H1 (cell line): ENCODE results near the gene ELMO1. TPM values are rescaled to one million over a fixed set of nuclear protein-coding genes. Genes with fewer than 3 reads are reported as not detected.

Experiments used
- CTCF ChIA-PET: fragments of 300-600 bp; sonication (Branson Sonifier 250); formaldehyde crosslinking; loops from one replicate; lab custom pipeline; 2021; ENCODE audit not compliant: partially characterized antibody; lab: Charles Lee
- POLR2A ChIA-PET: fragments of 300-600 bp; sonication (Branson Sonifier 250); formaldehyde crosslinking; loops from one replicate; lab custom pipeline; 2021; ENCODE audit warnings: inconsistent platforms; ENCODE audit not compliant: partially characterized antibody; lab: Charles Lee
- DNase-seq, 2 experiments: peaks; one replicate each; pipeline versions ENCODE4 v3.0.0 to v3.0.0-alpha.2; 2010 to 2022; ENCODE audit warnings: low spot score in 2 of 2, low read depth in 1 of 2, mixed read lengths in 1 of 2
- FAIRE-seq: peaks from 2 replicates; lab custom pipeline; 2011; peaks lifted over from hg19 to GRCh38; lab: Jason Lieb, UNC
- H2AFZ ChIP-seq: 2 replicates; pipeline ENCODE4 v1.8.1; 2012; ENCODE audit warnings: low read length, inconsistent platforms
- H2AK5ac ChIP-seq: 2 replicates; pipeline ENCODE4 v1.6.1; 2013; ENCODE audit warnings: low read depth, low read length
- H2BK120ac ChIP-seq: replicated peaks from 2 replicates; pipeline ENCODE3; 2013; ENCODE audit warnings: low read depth, low read length, inconsistent platforms
- H2BK12ac ChIP-seq: 2 replicates; pipeline ENCODE4 v1.6.1; 2013; ENCODE audit warnings: low read depth, low read length
- H2BK15ac ChIP-seq: 2 replicates; pipeline ENCODE4 v1.6.1; 2013; ENCODE audit warnings: low read length
- H2BK20ac ChIP-seq: 2 replicates; pipeline ENCODE4 v1.6.1; 2013; ENCODE audit warnings: low read length
- H2BK5ac ChIP-seq: 2 replicates; pipeline ENCODE4 v1.6.1; 2013; ENCODE audit warnings: low read depth, low read length
- H3K14ac ChIP-seq: 2 replicates; pipeline ENCODE4 v1.6.1; 2013; ENCODE audit warnings: inconsistent platforms; ENCODE audit not compliant: insufficient read length
- H3K18ac ChIP-seq: 2 replicates; pipeline ENCODE4 v1.6.1; 2013; ENCODE audit warnings: low read length; ENCODE audit errors: extremely low read depth
- H3K23ac ChIP-seq: 2 replicates; pipeline ENCODE4 v1.6.1; 2013; ENCODE audit warnings: inconsistent platforms; ENCODE audit not compliant: insufficient read length
- H3K23me2 ChIP-seq: 2 replicates; pipeline ENCODE4 v1.6.1; 2013; ENCODE audit warnings: low read depth, low read length
- H3K27ac ChIP-seq: 2 replicates; pipeline ENCODE4 v1.6.1; 2011; ENCODE audit warnings: low read depth, low read length, inconsistent platforms
- H3K27me3 ChIP-seq, 4 experiments: replicated peaks in 1 of 4; 1 replicate in 1 of 4; 2 replicates in 3 of 4; pipeline versions ENCODE4 v1.6.1 to v1.8.1; 2011 to 2013; ENCODE audit warnings: low read length in 3 of 4, mild to moderate bottlenecking in 3 of 4, inconsistent platforms in 2 of 4, mixed read lengths in 2 of 4, moderate library complexity in 1 of 4; ENCODE audit not compliant: control insufficient read depth in 3 of 4, insufficient read depth in 3 of 4; ENCODE audit errors: extremely low read depth in 1 of 4
- H3K36me3 ChIP-seq, 4 experiments: 2 replicates each; pipeline versions ENCODE4 v1.6.1 to v1.8.1; 2011 to 2013; ENCODE audit warnings: mild to moderate bottlenecking in 4 of 4, low read length in 3 of 4, moderate library complexity in 2 of 4, control low read depth in 1 of 4, inconsistent platforms in 1 of 4; ENCODE audit not compliant: insufficient read depth in 4 of 4, control insufficient read depth in 2 of 4
- H3K4ac ChIP-seq: replicated peaks from 2 replicates; pipeline ENCODE3; 2013; ENCODE audit warnings: low read length, low read depth, mixed read lengths, inconsistent platforms; ENCODE audit not compliant: insufficient read length
- H3K4me1 ChIP-seq, 4 experiments: replicated peaks in 1 of 4; 1 replicate in 1 of 4; 2 replicates in 3 of 4; pipeline versions ENCODE4 v1.6.1 to v1.8.1; 2011 to 2013; ENCODE audit warnings: low read length in 3 of 4, inconsistent platforms in 2 of 4, mixed read lengths in 1 of 4; ENCODE audit not compliant: insufficient read depth in 4 of 4, control insufficient read depth in 3 of 4
- H3K4me2 ChIP-seq, 2 experiments: 2 replicates each; pipeline versions ENCODE4 v1.6.1 to v1.8.1; 2011 to 2013; ENCODE audit warnings: low read depth in 2 of 2, low read length in 2 of 2, control low read depth in 1 of 2, inconsistent platforms in 1 of 2, mild to moderate bottlenecking in 1 of 2; ENCODE audit not compliant: insufficient read depth in 1 of 2
- H3K4me3 ChIP-seq, 4 experiments: fragments of 200-600, 300-600 bp in 1 of 4; sonication (generic), shearing (Covaris generic), sonication (Bioruptor Twin) in 1 of 4; 2 replicates each; pipeline versions ENCODE4 v1.5.1 to v1.8.1; 2011 to 2016; ENCODE audit warnings: low read length in 4 of 4, low read depth in 3 of 4, control low read depth in 2 of 4, inconsistent platforms in 2 of 4, mild to moderate bottlenecking in 2 of 4, mixed read lengths in 1 of 4, moderate library complexity in 1 of 4; ENCODE audit not compliant: insufficient read depth in 2 of 4; ENCODE audit errors: extremely low read depth in 1 of 4
- H3K56ac ChIP-seq: replicated peaks from 2 replicates; pipeline ENCODE3; 2013; ENCODE audit warnings: low read depth, mild to moderate bottlenecking, mixed read lengths, low read length, inconsistent platforms; ENCODE audit not compliant: insufficient read length
- H3K79me1 ChIP-seq: 2 replicates; pipeline ENCODE4 v1.6.1; 2013; ENCODE audit warnings: low read depth, low read length, control low read depth
- H3K79me2 ChIP-seq, 2 experiments: 2 replicates each; pipeline versions ENCODE4 v1.6.1 to v1.8.1; 2012 to 2013; ENCODE audit warnings: low read length in 2 of 2, mild to moderate bottlenecking in 2 of 2, inconsistent platforms in 1 of 2; ENCODE audit not compliant: insufficient read depth in 2 of 2, control insufficient read depth in 1 of 2
- H3K9ac ChIP-seq, 4 experiments: replicated peaks in 1 of 4; 1 replicate in 1 of 4; 2 replicates in 3 of 4; pipeline versions ENCODE4 v1.6.1 to v1.8.1; 2011 to 2013; ENCODE audit warnings: low read depth in 3 of 4, low read length in 3 of 4, control low read depth in 2 of 4, mild to moderate bottlenecking in 2 of 4, moderate library complexity in 2 of 4, inconsistent platforms in 1 of 4; ENCODE audit errors: extremely low read depth in 1 of 4
- H3K9me3 ChIP-seq, 2 experiments: 2 replicates each; pipeline versions ENCODE4 v1.6.1 to v1.8.1; 2012 to 2013; ENCODE audit warnings: mild to moderate bottlenecking in 2 of 2, moderate library complexity in 2 of 2, control low read depth in 1 of 2, inconsistent platforms in 1 of 2, low read depth in 1 of 2, low read length in 1 of 2, mixed read lengths in 1 of 2; ENCODE audit not compliant: insufficient read depth in 2 of 2
- H4K20me1 ChIP-seq, 2 experiments: replicated peaks in 1 of 2; 2 replicates each; pipeline versions ENCODE3 to v1.8.1; 2011 to 2013; ENCODE audit warnings: inconsistent platforms in 2 of 2, low read length in 2 of 2, mild to moderate bottlenecking in 1 of 2; ENCODE audit not compliant: insufficient read depth in 2 of 2, control insufficient read depth in 1 of 2
- H4K5ac ChIP-seq: 2 replicates; pipeline ENCODE4 v1.6.1; 2013; ENCODE audit warnings: low read length, low read depth, mixed read lengths, inconsistent platforms; ENCODE audit not compliant: insufficient read length
- H4K8ac ChIP-seq: 2 replicates; pipeline ENCODE4 v1.8.0; 2013; ENCODE audit warnings: mild to moderate bottlenecking, moderate library complexity, low read length, inconsistent platforms; ENCODE audit not compliant: insufficient read depth; ENCODE audit errors: extremely low read depth
- H4K91ac ChIP-seq: replicated peaks from 2 replicates; pipeline ENCODE3; 2013; ENCODE audit warnings: low read length, mixed read lengths, inconsistent platforms; ENCODE audit not compliant: insufficient read length
- BACH1 ChIP-seq: IDR thresholded peaks from 2 replicates; pipeline ENCODE4 v1.6.1; 2012; ENCODE audit warnings: low read length, improper control_type of control experiment
- CHD1 ChIP-seq: IDR thresholded peaks from 2 replicates; pipeline ENCODE4 v1.6.1; 2012; ENCODE audit warnings: low read depth, low read length, improper control_type of control experiment
- CREB1 ChIP-seq: IDR thresholded peaks from 2 replicates; pipeline ENCODE4 v1.6.1; 2012; ENCODE audit warnings: inconsistent platforms
- MAX ChIP-seq: IDR thresholded peaks from 2 replicates; pipeline ENCODE4 v1.6.1; 2012; ENCODE audit warnings: inconsistent platforms
- PHF8 ChIP-seq: fragments of 200-600 bp; sonication (generic); conservative IDR thresholded peaks from 2 replicates; pipeline ENCODE4 v1.7.1; 2012; ENCODE audit warnings: low read depth, mild to moderate bottlenecking, inconsistent platforms, low read length, moderate library complexity
- POLR2AphosphoS5 ChIP-seq: IDR thresholded peaks from 2 replicates; pipeline ENCODE4 v1.6.1; 2011; ENCODE audit warnings: low read depth, low read length
- RAD21 ChIP-seq, 2 experiments: IDR thresholded peaks in 1 of 2; conservative IDR thresholded peaks in 1 of 2; 2 replicates each; pipeline ENCODE4 v1.6.1; 2011; ENCODE audit warnings: low read depth in 2 of 2, low read length in 2 of 2, improper control_type of control experiment in 1 of 2, inconsistent platforms in 1 of 2, mild to moderate bottlenecking in 1 of 2, moderate library complexity in 1 of 2
- RXRA ChIP-seq: IDR thresholded peaks from 2 replicates; pipeline ENCODE4 v1.6.1; 2011; ENCODE audit warnings: low read depth, mild to moderate bottlenecking, low read length, moderate library complexity; ENCODE audit not compliant: insufficient read depth
- SUZ12 ChIP-seq: fragments of 200-600 bp; sonication (generic); IDR thresholded peaks from 2 replicates; pipeline ENCODE4 v1.6.1; 2012; ENCODE audit warnings: mild to moderate bottlenecking, inconsistent platforms, low read length, moderate library complexity, mixed read lengths
- WGBS, 2 experiments: shearing (Covaris generic) in 1 of 2; methylation state at CpG; one replicate each; pipeline versions ENCODE4 v1.1.6 to v1.1.7; 2013 to 2015; ENCODE audit warnings: low lambda C conversion rate in 2 of 2, mixed read lengths in 2 of 2, inconsistent platforms in 1 of 2, low coverage in 1 of 2, missing lambda C conversion rate in 1 of 2; ENCODE audit not compliant: insufficient replicate concordance in 2 of 2, insufficient coverage in 1 of 2, insufficient read length in 1 of 2; ENCODE audit errors: extremely low coverage in 1 of 2, missing lambda C conversion rate in 1 of 2; 5-methylcytosine and 5-hydroxymethylcytosine counted together
- polyA plus RNA-seq, 7 experiments: library from polyadenylated mRNA; depleted of rRNA in 3 of 7; stranded (reverse) in 5 of 7; unstranded in 2 of 7; fragments of >200 nt in 5 of 7; fragments of 200-250 nt in 2 of 7; gene quantifications; 1 replicate in 5 of 7; 2 replicates in 1 of 7; 4 replicates in 1 of 7; pipeline versions ENCODE4 v1.2.1 to v1.2.3, GENCODE V29; 2011 to 2013; ENCODE audit warnings: missing spikeins in 2 of 7, mixed read lengths in 2 of 7
- total RNA-seq: library from RNA; stranded (reverse); fragmentation: NEBNext Ultra II Directional; extraction: Animal tissue kit (Norgen Biotek cat#: 25700); gene quantifications from 2 replicates; pipeline ENCODE4 v1.2.1, GENCODE V29; 2021

ELMO1 gene
- total and polyA plus RNA-seq, 2 of the 8 experiments (the other 6 are each of a cell fraction or from before 2014, with no cell fraction given) = 18.4 to 21.0 TPM

- Histone ChIP-seq H3K18ac (no peak overlapping the region), H3K23me2 (no peaks in the 10 kb centered on the region), H2AK5ac (no peak overlapping the region), H2BK12ac (no peak overlapping the region), H3K4ac (no peak overlapping the region), H2BK5ac (no peak overlapping the region), H4K20me1 (no peaks in the 10 kb centered on the region), H3K36me3 (no peaks in the 10 kb centered on the region), H3K79me2 (peaks cover 0 to 4% of the 10 kb centered on the region in 2 experiments; a peak in 2 of 4 replicates), H2BK120ac (no peak overlapping the region), H3K27me3 (no peaks in the 10 kb centered on the region), H3K14ac (no peak overlapping the region), H3K4me2 (no peak overlapping the region), H3K56ac (no peak overlapping the region), H2BK15ac (no peak overlapping the region), H4K5ac (no peak overlapping the region), H3K4me3 (no peak overlapping the region), H3K27ac (no peak overlapping the region), H3K9me3 (no peaks in the 10 kb centered on the region), H3K4me1 (peaks cover 5 to 18% (median 14%) of the 10 kb centered on the region in 4 experiments; a peak in 6 of 7 replicates), H2AFZ (no peak overlapping the region), H2BK20ac (no peak overlapping the region), H4K91ac (no peak overlapping the region), H3K23ac (no peak overlapping the region), H4K8ac (no peak overlapping the region), H3K9ac (no peak overlapping the region), H3K79me1 (no peaks in the 10 kb centered on the region; the same call in 1 of the 2 replicates)
- 81% methylated on average over 4 of the region's 4 CpGs; no CpG with 5 or more reads in 1 of the 2 experiments for WGBS, 2 experiments
- ChIA-PET CTCF (interaction anchor here (0.9 to 1.6 kb wide), 3 partner anchors 16 to 154 kb away, joined by 3 to 4 read pairs (median 3); no protein-coding TSS in a partner anchor), POLR2A (interaction anchor here (1.5 kb wide), 2 partner anchors 8 to 11 kb away, joined by 3 read pairs; no protein-coding TSS in a partner anchor)
- TF ChIP-seq PHF8 (no peak), SUZ12 (no peak), CHD1 (no peak), MAX (no peak), POLR2AphosphoS5 (no peak), BACH1 (no peak), RAD21 (IDR thresholded peaks at IDR 0.05 in 1 of 2, conservative IDR thresholded peaks at IDR 0.05 in 1 of 2; ENCODE audit: low read depth in 2 of 2, low read length in 2 of 2) (no peak), RXRA (no peak), CREB1 (no peak)
- no peak for FAIRE-seq
- no peak for DNase-seq
These were observed 59.9 kb downstream of the ELMO1 start for GRCh38 chr7:37388811-37389210.
